ENCODE measurements around the gene ADAMTS9. TPM values are rescaled to one million over a fixed set of nuclear protein-coding genes. Genes with fewer than 3 reads are reported as not detected.

ADAMTS9 gene
- total RNA-seq = 0.16 and 0.26 TPM in 2 replicates

GRCh38 chr3:64687781-64688604 is at the start of gene ADAMTS9:
Gene ADAMTS9, minus strand, starts transcription at chr3:64688000. Its CDS starts 343 bp downstream, at chr3:64687657.

